HL-60 (cell line): Measurements from ENCODE around the gene PLEKHG1.
A peak's percentile ranks its signal among the peaks of the same experiment; 100 is the strongest.

ENCODE experiments used
- DNase-seq, 2 experiments: peaks; one replicate each; pipeline ENCODE4 v3.0.0-alpha.2; 2010 to 2020; ENCODE audit warnings: low read depth in 1 of 2, low spot score in 1 of 2
- H3K27ac ChIP-seq: fragments of 250-450 bp; sonication (Bioruptor Pico); replicated peaks from 2 replicates; pipeline ENCODE4 v1.5.1; 2020; ENCODE audit warnings: mild to moderate bottlenecking, moderate library complexity
- H3K27me3 ChIP-seq: fragments of 250-450 bp; sonication (Bioruptor Pico); 2 replicates; pipeline ENCODE4 v1.5.1; 2021; ENCODE audit warnings: mild to moderate bottlenecking, moderate library complexity; ENCODE audit not compliant: insufficient read depth, poor library complexity, severe bottlenecking
- H3K4me3 ChIP-seq: replicated peaks from 2 replicates; pipeline ENCODE4 v1.5.1; 2011; ENCODE audit warnings: mild to moderate bottlenecking, control low read depth, low read length; ENCODE audit not compliant: insufficient read depth
- GABPA ChIP-seq: IDR thresholded peaks from 2 replicates; pipeline ENCODE4 v1.6.1; 2012; ENCODE audit warnings: low read depth
- POLR2AphosphoS5 ChIP-seq: IDR thresholded peaks from 2 replicates; pipeline ENCODE4 v1.6.1; 2012; ENCODE audit warnings: low read depth
- SPI1 ChIP-seq: IDR thresholded peaks from 2 replicates; pipeline ENCODE4 v1.6.1; 2012; ENCODE audit warnings: low read depth, mild to moderate bottlenecking, borderline replicate concordance
- TF ChIP-seq, protein P1 (sequence below): IDR thresholded peaks from one replicate; pipeline ENCODE4 v1.5.1; 2011; ENCODE audit warnings: low read length, control low read depth, inconsistent platforms; ENCODE audit not compliant: insufficient read depth
- TF ChIP-seq, protein P2 (sequence below): IDR thresholded peaks from 2 replicates; pipeline ENCODE4 v1.6.1; 2012; ENCODE audit warnings: low read depth; ENCODE audit not compliant: insufficient replicate concordance

PLEKHG1 gene

DNA sequence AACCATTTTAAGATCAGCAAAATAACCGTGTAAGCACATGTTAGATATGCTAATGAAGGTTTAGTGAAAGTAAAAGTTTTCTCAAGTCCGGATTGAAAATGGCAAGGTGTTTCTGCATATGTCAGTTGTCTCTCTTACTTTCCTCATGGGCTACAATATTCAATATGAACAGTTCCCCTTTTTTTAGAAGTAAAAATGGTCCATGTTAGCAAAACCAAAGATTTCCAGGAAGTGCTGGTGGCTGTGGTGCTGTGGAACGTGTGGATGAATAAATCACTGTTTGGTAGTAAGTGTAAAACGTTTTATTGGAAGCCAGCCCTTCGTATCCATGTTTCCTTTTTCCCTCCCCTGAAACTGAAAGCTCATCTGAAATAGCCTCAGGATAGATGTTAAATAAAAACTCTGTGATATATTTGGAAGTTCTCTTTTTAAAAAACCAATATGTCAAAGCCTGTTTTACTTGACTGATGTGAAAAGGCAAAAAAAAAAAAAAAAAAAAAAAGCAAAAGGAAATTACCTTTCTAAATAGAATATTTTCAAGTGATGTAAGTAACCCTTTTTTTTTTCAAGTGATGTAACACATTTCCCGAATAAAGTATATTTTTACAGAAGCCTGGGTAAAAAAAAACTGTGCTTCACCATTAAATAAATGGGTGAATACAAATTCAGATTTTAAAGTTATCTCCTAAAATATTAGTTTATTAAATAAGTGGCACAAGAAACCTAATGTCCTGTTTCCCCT lies 41.9 kb downstream of the PLEKHG1 start:
- no peak for DNase-seq
- Histone ChIP-seq H3K27ac (no peak overlapping the region), H3K27me3 (peaks cover 7% of the 10 kb centered on the region), H3K4me3 (no peak overlapping the region)
- TF ChIP-seq GABPA: no peak
- TF ChIP-seq SPI1: peak; percentile 62; the same call in 1 of the 2 replicates

DNA sequence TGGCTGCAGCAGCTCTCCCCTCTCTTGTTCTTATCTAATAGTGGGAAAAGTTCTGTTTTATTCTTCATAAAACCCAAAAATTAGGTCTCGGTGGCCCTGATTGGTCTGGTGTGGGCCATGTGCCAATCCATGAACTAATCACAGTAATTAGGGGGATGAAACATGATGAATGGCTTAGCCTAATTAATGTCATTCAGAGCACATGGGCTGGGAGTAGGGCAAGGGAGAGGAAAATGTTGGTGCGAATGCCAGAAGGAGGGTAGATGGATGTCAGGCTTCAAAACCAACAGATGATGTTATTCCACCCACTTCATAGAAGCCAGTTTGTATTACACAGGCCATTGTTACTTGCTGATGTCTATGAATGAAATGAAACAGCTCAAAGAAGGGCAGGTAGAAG lies 46.5 kb downstream of the PLEKHG1 start:
- Histone ChIP-seq H3K4me3 (no peak overlapping the region), H3K27ac (no peak overlapping the region), H3K27me3 (peaks cover 3% of the 10 kb centered on the region)
- no peak for DNase-seq
- TF ChIP-seq POLR2AphosphoS5 (no peak), GABPA (no peak), SPI1 (no peak)
- TF ChIP-seq, protein P1, sequence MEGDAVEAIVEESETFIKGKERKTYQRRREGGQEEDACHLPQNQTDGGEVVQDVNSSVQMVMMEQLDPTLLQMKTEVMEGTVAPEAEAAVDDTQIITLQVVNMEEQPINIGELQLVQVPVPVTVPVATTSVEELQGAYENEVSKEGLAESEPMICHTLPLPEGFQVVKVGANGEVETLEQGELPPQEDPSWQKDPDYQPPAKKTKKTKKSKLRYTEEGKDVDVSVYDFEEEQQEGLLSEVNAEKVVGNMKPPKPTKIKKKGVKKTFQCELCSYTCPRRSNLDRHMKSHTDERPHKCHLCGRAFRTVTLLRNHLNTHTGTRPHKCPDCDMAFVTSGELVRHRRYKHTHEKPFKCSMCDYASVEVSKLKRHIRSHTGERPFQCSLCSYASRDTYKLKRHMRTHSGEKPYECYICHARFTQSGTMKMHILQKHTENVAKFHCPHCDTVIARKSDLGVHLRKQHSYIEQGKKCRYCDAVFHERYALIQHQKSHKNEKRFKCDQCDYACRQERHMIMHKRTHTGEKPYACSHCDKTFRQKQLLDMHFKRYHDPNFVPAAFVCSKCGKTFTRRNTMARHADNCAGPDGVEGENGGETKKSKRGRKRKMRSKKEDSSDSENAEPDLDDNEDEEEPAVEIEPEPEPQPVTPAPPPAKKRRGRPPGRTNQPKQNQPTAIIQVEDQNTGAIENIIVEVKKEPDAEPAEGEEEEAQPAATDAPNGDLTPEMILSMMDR: no peak
- TF ChIP-seq, protein P2, sequence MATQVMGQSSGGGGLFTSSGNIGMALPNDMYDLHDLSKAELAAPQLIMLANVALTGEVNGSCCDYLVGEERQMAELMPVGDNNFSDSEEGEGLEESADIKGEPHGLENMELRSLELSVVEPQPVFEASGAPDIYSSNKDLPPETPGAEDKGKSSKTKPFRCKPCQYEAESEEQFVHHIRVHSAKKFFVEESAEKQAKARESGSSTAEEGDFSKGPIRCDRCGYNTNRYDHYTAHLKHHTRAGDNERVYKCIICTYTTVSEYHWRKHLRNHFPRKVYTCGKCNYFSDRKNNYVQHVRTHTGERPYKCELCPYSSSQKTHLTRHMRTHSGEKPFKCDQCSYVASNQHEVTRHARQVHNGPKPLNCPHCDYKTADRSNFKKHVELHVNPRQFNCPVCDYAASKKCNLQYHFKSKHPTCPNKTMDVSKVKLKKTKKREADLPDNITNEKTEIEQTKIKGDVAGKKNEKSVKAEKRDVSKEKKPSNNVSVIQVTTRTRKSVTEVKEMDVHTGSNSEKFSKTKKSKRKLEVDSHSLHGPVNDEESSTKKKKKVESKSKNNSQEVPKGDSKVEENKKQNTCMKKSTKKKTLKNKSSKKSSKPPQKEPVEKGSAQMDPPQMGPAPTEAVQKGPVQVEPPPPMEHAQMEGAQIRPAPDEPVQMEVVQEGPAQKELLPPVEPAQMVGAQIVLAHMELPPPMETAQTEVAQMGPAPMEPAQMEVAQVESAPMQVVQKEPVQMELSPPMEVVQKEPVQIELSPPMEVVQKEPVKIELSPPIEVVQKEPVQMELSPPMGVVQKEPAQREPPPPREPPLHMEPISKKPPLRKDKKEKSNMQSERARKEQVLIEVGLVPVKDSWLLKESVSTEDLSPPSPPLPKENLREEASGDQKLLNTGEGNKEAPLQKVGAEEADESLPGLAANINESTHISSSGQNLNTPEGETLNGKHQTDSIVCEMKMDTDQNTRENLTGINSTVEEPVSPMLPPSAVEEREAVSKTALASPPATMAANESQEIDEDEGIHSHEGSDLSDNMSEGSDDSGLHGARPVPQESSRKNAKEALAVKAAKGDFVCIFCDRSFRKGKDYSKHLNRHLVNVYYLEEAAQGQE: no peak

DNA sequence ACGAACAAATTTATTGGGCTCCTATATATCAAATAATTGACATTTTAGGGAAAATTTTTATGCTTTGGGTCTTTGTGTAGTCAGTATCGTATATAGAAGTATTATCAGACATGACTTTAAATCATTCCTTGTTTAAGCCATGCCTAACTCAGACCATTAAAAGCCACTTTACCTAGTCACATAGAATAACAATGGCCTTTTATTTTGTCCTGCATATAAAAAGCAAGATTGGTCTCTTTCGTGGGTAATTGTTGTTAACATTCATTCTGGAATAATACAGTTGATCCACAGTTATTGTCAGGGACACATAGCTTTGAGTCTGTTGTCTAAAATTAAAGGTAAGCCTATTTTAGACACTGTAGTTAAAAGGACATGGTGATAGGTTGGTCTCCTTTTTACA lies 47.4 kb downstream of the PLEKHG1 start:
- DNase-seq: no peak
- Histone ChIP-seq H3K27ac (no peak overlapping the region), H3K4me3 (no peak overlapping the region), H3K27me3 (peaks cover 3% of the 10 kb centered on the region)
- TF ChIP-seq, protein P1: no peak
- TF ChIP-seq GABPA (no peak), SPI1 (no peak), POLR2AphosphoS5 (no peak)
- TF ChIP-seq, protein P2: no peak
